Mesenteric fat pad (tissue), 1 donor: ENCODE measurements around the gene LRPAP1. TPM values are rescaled to one million over a fixed set of nuclear protein-coding genes. Genes with fewer than 3 reads are reported as not detected.
"Not testable (repeated sequence)": the region's sequence is repeated elsewhere in the genome, so short reads cannot be mapped to it uniquely, and the experiment has no call there.

Source experiments
- DNase-seq: peaks from one replicate; pipeline ENCODE4 v3.0.0-alpha.2; 2020; ENCODE audit warnings: low spot score
- total RNA-seq: library from RNA; stranded (reverse); fragmentation: NEBNext Ultra II Directional; extraction: Animal tissue kit (Norgen Biotek cat#: 25700); gene quantifications from one replicate; pipeline ENCODE4 v1.2.1, GENCODE V29; 2021
- donor health status: DM: yes; HTN: yes; CAD: no.

Gene LRPAP1
- total RNA-seq, 1 donor from 2014 or later: 116 TPM

GRCh38 chr4:3562127-3562526 is 29.9 kb upstream of the LRPAP1 start:
- peak; percentile 83 for DNase-seq

- peak; percentile 1 for DNase-seq
Observed at GRCh38 chr4:3560465-3560864, 28.2 kb upstream of the LRPAP1 start.

- peak; percentile 49 for DNase-seq
Observed at GRCh38 chr4:3559381-3560290, 27.4 kb upstream of the LRPAP1 start.

GRCh38 chr4:3558514-3558836 is 26.3 kb upstream of the LRPAP1 start:
- DNase-seq: peak; percentile 22

GRCh38 chr4:3557676-3558513 is 25.7 kb upstream of the LRPAP1 start:
- DNase-seq: peak; percentile 53

- DNase-seq: peak; percentile 62
Observed at GRCh38 chr4:3557088-3557492, 24.9 kb upstream of the LRPAP1 start.

GRCh38 chr4:3556244-3556867 is 24.1 kb upstream of the LRPAP1 start:
- peak; percentile 81 for DNase-seq

GRCh38 chr4:3555459-3556070 is 23.3 kb upstream of the LRPAP1 start:
- peak; percentile 60 for DNase-seq

- DNase-seq: not testable (repeated sequence)
Observed at GRCh38 chr4:3551366-3551765, 19.1 kb upstream of the LRPAP1 start.

- not testable (repeated sequence) for DNase-seq
Observed at GRCh38 chr4:3550792-3551325, 18.6 kb upstream of the LRPAP1 start.

- DNase-seq: not testable (repeated sequence)
Observed at GRCh38 chr4:3550041-3550440, 17.8 kb upstream of the LRPAP1 start.

GRCh38 chr4:3549694-3550001 is 17.4 kb upstream of the LRPAP1 start:
- DNase-seq: not testable (repeated sequence)

GRCh38 chr4:3548991-3549693 is 16.9 kb upstream of the LRPAP1 start:
- DNase-seq: not testable (repeated sequence)

GRCh38 chr4:3546721-3547120 is 14.5 kb upstream of the LRPAP1 start:
- DNase-seq: not testable (repeated sequence)

- not testable (repeated sequence) for DNase-seq
Observed at GRCh38 chr4:3545351-3545750, 13.1 kb upstream of the LRPAP1 start.

GRCh38 chr4:3544259-3545025 is 12.2 kb upstream of the LRPAP1 start:
- not testable (repeated sequence) for DNase-seq

- not testable (repeated sequence) for DNase-seq
Observed at GRCh38 chr4:3543415-3543814, 11.2 kb upstream of the LRPAP1 start.

GRCh38 chr4:3538906-3539305 is 6.7 kb upstream of the LRPAP1 start:
- DNase-seq: not testable (repeated sequence)

GRCh38 chr4:3535812-3536211 is 3.6 kb upstream of the LRPAP1 start:
- DNase-seq: not testable (repeated sequence)

GRCh38 chr4:3533423-3533820 is 1.2 kb upstream of the LRPAP1 start:
- DNase-seq: no peak
